WTC11 (cell line): ENCODE measurements around the gene METTL25B. TPM values are rescaled to one million over a fixed set of nuclear protein-coding genes. Genes with fewer than 3 reads are reported as not detected.

ENCODE experiments used
- ATAC-seq: fragments of 200-7000 bp; cut with Tn5 transposase; 2 replicates; pipeline ENCODE4 v1.10.0; 2021; ENCODE audit warnings: mild to moderate bottlenecking, moderate library complexity
- CTCF ChIA-PET: fragments of 300-600 bp; sonication (Branson Sonifier 250); formaldehyde crosslinking; loops from one replicate; lab custom pipeline; 2021; ENCODE audit warnings: antibody characterized with exemption; lab: Charles Lee
- POLR2A ChIA-PET: fragments of 350-600 bp; sonication (Branson Sonifier 250); formaldehyde crosslinking; loops from one replicate; lab custom pipeline; 2021; ENCODE audit warnings: antibody characterized with exemption; lab: Charles Lee
- DNase-seq: peaks from one replicate; pipeline ENCODE4 v3.0.0; 2021; ENCODE audit warnings: low spot score
- H3K27ac Mint-ChIP-seq: 2 replicates; pipeline ENCODE4 v1.8.0; 2021; ENCODE audit warnings: mixed read lengths
- H3K27me3 Mint-ChIP-seq: 2 replicates; pipeline ENCODE4 v1.8.0; 2021; ENCODE audit warnings: low read depth, mild to moderate bottlenecking, moderate library complexity, mixed read lengths
- H3K36me3 Mint-ChIP-seq: 2 replicates; pipeline ENCODE4 v1.8.0; 2021; ENCODE audit warnings: mixed read lengths
- H3K4me1 Mint-ChIP-seq: 2 replicates; pipeline ENCODE4 v1.8.0; 2022; ENCODE audit warnings: mixed read lengths
- H3K4me3 Mint-ChIP-seq: 2 replicates; pipeline ENCODE4 v1.8.0; 2021; ENCODE audit warnings: mild to moderate bottlenecking, moderate library complexity, mixed read lengths
- H3K9me3 Mint-ChIP-seq: 2 replicates; pipeline ENCODE4 v1.8.0; 2021; ENCODE audit warnings: mixed read lengths
- ATF2 ChIP-seq: sonication (generic); formaldehyde crosslinking; IDR thresholded peaks from 2 replicates; pipeline ENCODE4 v1.8.1; 2022; ENCODE audit warnings: low read depth, missing genetic modification reagents, borderline replicate concordance
- E2F1 ChIP-seq: sonication (generic); formaldehyde crosslinking; IDR thresholded peaks from 2 replicates; pipeline ENCODE4 v1.8.0; 2022; ENCODE audit warnings: mild to moderate bottlenecking, missing genetic modification reagents
- E2F4 ChIP-seq: sonication (generic); formaldehyde crosslinking; IDR thresholded peaks from 2 replicates; pipeline ENCODE4 v1.8.1; 2022; ENCODE audit warnings: low read depth, mild to moderate bottlenecking, moderate library complexity, missing genetic modification reagents, borderline replicate concordance
- FOXJ3 ChIP-seq: sonication (generic); formaldehyde crosslinking; IDR thresholded peaks from 2 replicates; pipeline ENCODE4 v1.9.0; 2021; ENCODE audit warnings: missing genetic modification reagents, mild to moderate bottlenecking, borderline replicate concordance
- FOXP1 ChIP-seq: sonication (generic); formaldehyde crosslinking; IDR thresholded peaks from 2 replicates; pipeline ENCODE4 v1.8.0; 2022; ENCODE audit warnings: missing genetic modification reagents, mild to moderate bottlenecking, moderate library complexity, borderline replicate concordance
- IRF1 ChIP-seq: sonication (generic); formaldehyde crosslinking; IDR thresholded peaks from 2 replicates; pipeline ENCODE4 v1.8.0; 2023; ENCODE audit warnings: missing genetic modification reagents
- NFATC4 ChIP-seq: fragments of 250-450 bp; sonication (Bioruptor Pico); IDR thresholded peaks from 2 replicates; pipeline ENCODE4 v1.9.0; 2021; ENCODE audit warnings: mild to moderate bottlenecking
- NFE2L1 ChIP-seq: sonication (generic); formaldehyde crosslinking; IDR thresholded peaks from 2 replicates; pipeline ENCODE4 v1.8.1; 2023; ENCODE audit warnings: missing genetic modification reagents
- NR1H2 ChIP-seq: sonication (generic); formaldehyde crosslinking; IDR thresholded peaks from 2 replicates; pipeline ENCODE4 v1.9.0; 2021; ENCODE audit warnings: mild to moderate bottlenecking, moderate library complexity, missing genetic modification reagents
- NR3C1 ChIP-seq: sonication (generic); formaldehyde crosslinking; conservative IDR thresholded peaks from 2 replicates; pipeline ENCODE4 v1.8.1; 2023; ENCODE audit warnings: low read depth, mild to moderate bottlenecking, missing genetic modification reagents
- OVOL2 ChIP-seq: fragments of 250-450 bp; sonication (Bioruptor Pico); IDR thresholded peaks from 2 replicates; pipeline ENCODE4 v1.9.0; 2021; ENCODE audit warnings: mild to moderate bottlenecking, borderline replicate concordance
- RELA ChIP-seq: sonication (generic); formaldehyde crosslinking; IDR thresholded peaks from 2 replicates; pipeline ENCODE4 v1.8.1; 2022; ENCODE audit warnings: missing genetic modification reagents, mild to moderate bottlenecking, borderline replicate concordance
- SMAD4 ChIP-seq: sonication (generic); formaldehyde crosslinking; IDR thresholded peaks from 2 replicates; pipeline ENCODE4 v1.8.0; 2022; ENCODE audit warnings: mild to moderate bottlenecking, missing genetic modification reagents
- STAT6 ChIP-seq: sonication (generic); formaldehyde crosslinking; conservative IDR thresholded peaks from 2 replicates; pipeline ENCODE4 v1.8.1; 2023; ENCODE audit warnings: mild to moderate bottlenecking, low read depth, missing genetic modification reagents, moderate library complexity
- TEAD1 ChIP-seq: sonication (generic); formaldehyde crosslinking; IDR thresholded peaks from 2 replicates; pipeline ENCODE4 v1.8.0; 2022; ENCODE audit warnings: mild to moderate bottlenecking, missing genetic modification reagents
- ZNF317 ChIP-seq: sonication (generic); formaldehyde crosslinking; IDR thresholded peaks from 2 replicates; pipeline ENCODE4 v1.8.1; 2023; ENCODE audit warnings: low read depth, mild to moderate bottlenecking, moderate library complexity, missing genetic modification reagents, borderline replicate concordance
- ZNF425 ChIP-seq: fragments of 250-450 bp; sonication (Bioruptor Pico); conservative IDR thresholded peaks from 2 replicates; pipeline ENCODE4 v1.9.0; 2021; ENCODE audit warnings: mild to moderate bottlenecking
- total RNA-seq: library from RNA; stranded (reverse); gene quantifications from 3 replicates; pipeline ENCODE4 v1.2.3, GENCODE V29; 2021

Gene METTL25B
- total RNA-seq, 1 experiment from 2014 or later, result 32.0 TPM

GRCh38 chr1:156746728-156747631 lies 18.7 kb downstream of the METTL25B start (continued):
- TF ChIP-seq E2F4, result no peak
- no peak for TF ChIP-seq NR3C1 (CRISPR knock-in tag)
- no peak for TF ChIP-seq NFATC4 (CRISPR knock-in tag)
- TF ChIP-seq SMAD4 (CRISPR knock-in tag), result no peak
- no peak for TF ChIP-seq OVOL2
- TF ChIP-seq ZNF317 (CRISPR knock-in tag), result no peak
- no peak for TF ChIP-seq FOXJ3 (CRISPR knock-in tag)
- TF ChIP-seq E2F1 (CRISPR knock-in tag), result no peak
- no peak for TF ChIP-seq RELA (CRISPR knock-in tag)
- no peak for TF ChIP-seq STAT6 (CRISPR knock-in tag)
- no peak for TF ChIP-seq ZNF425 (CRISPR knock-in tag)
- TF ChIP-seq FOXP1 (CRISPR knock-in tag), result no peak
- TF ChIP-seq IRF1, result no peak
- TF ChIP-seq NFE2L1 (CRISPR knock-in tag), result no peak

- DNase-seq (no peak), ATAC-seq (no peak)
- H3K27ac Mint-ChIP-seq, result peak overlapping the region; percentile 98
- no peaks in the 10 kb centered on the region for H3K9me3 Mint-ChIP-seq
- H3K27me3 Mint-ChIP-seq, result no peaks in the 10 kb centered on the region; the same call in 1 of the 2 replicates
- H3K4me1 Mint-ChIP-seq, result peaks cover 55% of the 10 kb centered on the region
- ChIA-PET POLR2A (interaction anchor here (0.7 to 1.7 kb wide), 4 partner anchors 19 to 37 kb away, joined by 3 to 5 read pairs (median 4); partner anchors contain the start of genes ISG20L2, METTL25B and PRCC), CTCF (interaction anchor here (0.6 to 4.8 kb wide), 10 partner anchors 19 to 112 kb away, joined by 3 to 27 read pairs (median 5); partner anchors contain the start of genes CRABP2, ISG20L2, METTL25B and PRCC)
- H3K4me3 Mint-ChIP-seq, result peak overlapping the region; percentile 94
- TF ChIP-seq NR1H2 (CRISPR knock-in tag), result no peak
- no peak for TF ChIP-seq ATF2 (CRISPR knock-in tag)
- TF ChIP-seq TEAD1, result 0 out of 2 replicates have a peak, but pooled peaks have one; percentile 48
- H3K36me3 Mint-ChIP-seq, result peaks cover 16% of the 10 kb centered on the region
Observed at GRCh38 chr1:156747742-156748669, 19.7 kb downstream of the METTL25B start.
